HEK293 (cell line): Measurements from ENCODE around the gene MAPK9.

ENCODE experiments used
- GLI4 ChIP-seq: fragments of 450-650 bp; formaldehyde crosslinking; IDR thresholded peaks from 2 replicates; pipeline ENCODE4 v1.5.1; 2016; ENCODE audit warnings: missing biosample characterization, missing genetic modification characterization
- HOXA7 ChIP-seq: sonication (generic); formaldehyde crosslinking; IDR thresholded peaks from 2 replicates; pipeline ENCODE4 v1.8.1; 2022; ENCODE audit warnings: missing genetic modification reagents, borderline replicate concordance
- KLF16 ChIP-seq: fragments of 450-650 bp; formaldehyde crosslinking; IDR thresholded peaks from 2 replicates; pipeline ENCODE4 v1.5.1; 2017; ENCODE audit warnings: missing biosample characterization, missing genetic modification characterization
- SALL2 ChIP-seq: fragments of 450-650 bp; formaldehyde crosslinking; IDR thresholded peaks from 2 replicates; pipeline ENCODE4 v1.5.0; 2017; ENCODE audit warnings: missing biosample characterization, mild to moderate bottlenecking, missing genetic modification characterization, borderline replicate concordance
- ZFP69B ChIP-seq: fragments of 450-650 bp; formaldehyde crosslinking; IDR thresholded peaks from 2 replicates; pipeline ENCODE4 v1.5.1; 2016; ENCODE audit warnings: missing biosample characterization, missing genetic modification characterization
- ZNF121 ChIP-seq: fragments of 450-650 bp; formaldehyde crosslinking; IDR thresholded peaks from 2 replicates; pipeline ENCODE4 v1.5.1; 2016; ENCODE audit warnings: missing biosample characterization, missing genetic modification characterization
- ZNF132 ChIP-seq: fragments of 450-650 bp; formaldehyde crosslinking; IDR thresholded peaks from 2 replicates; pipeline ENCODE4 v1.5.1; 2017; ENCODE audit warnings: missing biosample characterization, missing genetic modification characterization, borderline replicate concordance
- ZNF133 ChIP-seq: fragments of 450-650 bp; formaldehyde crosslinking; IDR thresholded peaks from 2 replicates; pipeline ENCODE4 v1.5.1; 2016; ENCODE audit warnings: missing biosample characterization, missing genetic modification characterization
- ZNF140 ChIP-seq: fragments of 450-650 bp; formaldehyde crosslinking; IDR thresholded peaks from 2 replicates; pipeline ENCODE4 v1.5.1; 2016; ENCODE audit warnings: missing biosample characterization, missing genetic modification characterization
- ZNF146 ChIP-seq: fragments of 450-650 bp; formaldehyde crosslinking; IDR thresholded peaks from 2 replicates; pipeline ENCODE4 v1.5.1; 2016; ENCODE audit warnings: missing biosample characterization, missing genetic modification characterization
- ZNF16 ChIP-seq: fragments of 450-650 bp; formaldehyde crosslinking; IDR thresholded peaks from 2 replicates; pipeline ENCODE4 v1.5.1; 2016; ENCODE audit warnings: low read depth, missing biosample characterization, missing genetic modification characterization
- ZNF202 ChIP-seq: fragments of 450-650 bp; formaldehyde crosslinking; IDR thresholded peaks from 2 replicates; pipeline ENCODE4 v1.5.1; 2016; ENCODE audit warnings: missing biosample characterization, missing genetic modification characterization, borderline replicate concordance
- ZNF221 ChIP-seq: fragments of 450-650 bp; formaldehyde crosslinking; IDR thresholded peaks from 2 replicates; pipeline ENCODE4 v1.5.1; 2017; ENCODE audit warnings: missing biosample characterization, missing genetic modification characterization, borderline replicate concordance
- ZNF266 ChIP-seq: fragments of 450-650 bp; formaldehyde crosslinking; IDR thresholded peaks from 2 replicates; pipeline ENCODE4 v1.5.1; 2016; ENCODE audit warnings: missing biosample characterization, missing genetic modification characterization, low read depth
- ZNF335 ChIP-seq: fragments of 450-650 bp; formaldehyde crosslinking; conservative IDR thresholded peaks from 2 replicates; pipeline ENCODE4 v1.5.1; 2016; ENCODE audit warnings: missing biosample characterization, missing genetic modification characterization
- ZNF394 ChIP-seq: fragments of 450-650 bp; formaldehyde crosslinking; IDR thresholded peaks from 2 replicates; pipeline ENCODE4 v1.5.1; 2016; ENCODE audit warnings: missing biosample characterization, missing genetic modification characterization, mild to moderate bottlenecking, moderate library complexity, borderline replicate concordance
- ZNF529 ChIP-seq: fragments of 450-650 bp; formaldehyde crosslinking; IDR thresholded peaks from 2 replicates; pipeline ENCODE4 v1.5.1; 2017; ENCODE audit warnings: missing genetic modification characterization, missing biosample characterization; ENCODE audit not compliant: insufficient replicate concordance
- ZNF544 ChIP-seq: fragments of 450-650 bp; formaldehyde crosslinking; IDR thresholded peaks from 2 replicates; pipeline ENCODE4 v1.5.0; 2017; ENCODE audit warnings: missing biosample characterization, missing genetic modification characterization
- ZNF791 ChIP-seq: fragments of 450-650 bp; formaldehyde crosslinking; IDR thresholded peaks from 2 replicates; pipeline ENCODE4 v1.5.1; 2016; ENCODE audit warnings: missing biosample characterization, missing genetic modification characterization
- ZSCAN23 ChIP-seq: fragments of 450-650 bp; formaldehyde crosslinking; IDR thresholded peaks from 2 replicates; pipeline ENCODE4 v1.5.1; 2016; ENCODE audit warnings: missing biosample characterization, missing genetic modification characterization
- TF ChIP-seq, protein P1 (sequence below): fragments of 450-650 bp; formaldehyde crosslinking; IDR thresholded peaks from 2 replicates; pipeline ENCODE4 v1.5.1; 2016; ENCODE audit warnings: missing biosample characterization, missing genetic modification characterization
- TF ChIP-seq, protein P2 (sequence below): fragments of 450-650 bp; formaldehyde crosslinking; IDR thresholded peaks from 2 replicates; pipeline ENCODE4 v1.5.0; 2017; ENCODE audit warnings: missing biosample characterization, missing genetic modification characterization, borderline replicate concordance
- TF ChIP-seq, protein P3 (sequence below): fragments of 450-650 bp; IDR thresholded peaks from 2 replicates; pipeline ENCODE4 v1.5.1; 2018; ENCODE audit warnings: missing biosample characterization, missing genetic modification characterization
- TF ChIP-seq, protein P4 (sequence below): fragments of 450-650 bp; IDR thresholded peaks from 2 replicates; pipeline ENCODE4 v1.5.1; 2018; ENCODE audit warnings: missing biosample characterization, mild to moderate bottlenecking, missing genetic modification characterization
- TF ChIP-seq, protein P5 (sequence below): fragments of 450-650 bp; formaldehyde crosslinking; IDR thresholded peaks from 2 replicates; pipeline ENCODE4 v1.5.1; 2017; ENCODE audit warnings: missing biosample characterization, missing genetic modification characterization
- TF ChIP-seq, protein P6 (sequence below): fragments of 450-650 bp; formaldehyde crosslinking; optimal IDR thresholded peaks from 2 replicates; pipeline ENCODE3; 2016; ENCODE audit warnings: missing biosample characterization, mild to moderate bottlenecking, missing genetic modification characterization
- TF ChIP-seq, protein P7 (sequence below): fragments of 450-650 bp; formaldehyde crosslinking; IDR thresholded peaks from 2 replicates; pipeline ENCODE4 v1.5.1; 2016; ENCODE audit warnings: missing biosample characterization, missing genetic modification characterization, low read depth

Gene MAPK9

DNA sequence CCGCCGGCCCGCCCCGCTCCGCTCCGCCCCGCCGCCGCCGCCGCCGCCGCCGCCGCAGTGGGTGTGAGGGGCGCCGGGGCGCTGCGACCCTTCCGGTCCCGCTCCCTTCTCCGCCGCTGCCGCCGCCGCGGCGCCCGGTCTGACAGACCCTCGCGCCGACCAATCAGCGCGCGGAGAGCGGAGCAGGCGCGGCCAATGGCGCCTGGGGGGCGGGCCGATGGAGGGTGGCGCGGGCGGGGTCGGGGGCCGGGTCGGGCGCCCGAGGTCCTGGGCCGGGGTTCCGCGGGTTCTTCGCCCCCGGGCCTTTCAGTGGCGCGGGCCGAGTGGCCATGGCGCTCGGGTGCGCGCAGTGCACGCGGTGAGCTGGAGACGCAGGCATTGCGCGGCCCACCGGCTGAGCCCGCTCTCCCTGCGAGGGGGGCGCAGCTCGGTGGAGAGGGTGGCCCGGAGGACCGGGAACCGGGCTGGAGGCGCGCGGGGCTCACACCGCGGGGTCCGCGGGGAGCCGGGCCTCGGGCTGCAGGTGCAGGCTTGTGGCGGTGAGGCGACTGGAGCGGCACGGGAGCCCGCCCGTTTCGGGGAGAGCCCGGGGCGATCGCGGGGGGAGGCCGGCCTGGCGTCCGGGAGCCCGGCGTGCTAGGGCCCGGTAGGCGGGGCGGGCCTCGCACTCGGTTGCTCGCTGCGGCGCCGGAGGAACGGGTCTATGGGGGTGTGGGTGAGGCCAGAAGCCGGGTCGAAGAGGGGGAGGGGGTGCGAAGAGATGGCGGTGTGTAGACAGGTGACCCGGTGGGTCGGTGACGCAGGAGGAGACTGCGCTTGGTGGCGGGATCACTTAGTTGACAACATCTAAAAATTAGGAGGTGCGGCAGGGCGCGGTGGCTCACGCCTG is at the start of gene MAPK9 (continued):
- TF ChIP-seq ZNF132 (tag by site-specific recombination) (no peak), ZNF133 (no peak), ZNF140 (tag by site-specific recombination) (no peak), ZSCAN23 (tag by site-specific recombination) (no peak), ZFP69B (tag by site-specific recombination) (peak; percentile 40), ZNF529 (tag by site-specific recombination) (no peak), ZNF16 (tag by site-specific recombination) (no peak), ZNF394 (no peak; the same call in 1 of the 2 replicates), ZNF266 (tag by site-specific recombination) (no peak), ZNF544 (tag by site-specific recombination) (no peak), KLF16 (no peak; the same call in 1 of the 2 replicates), ZNF335 (peak; percentile 94), ZNF121 (tag by site-specific recombination) (no peak), ZNF146 (tag by site-specific recombination) (no peak), GLI4 (tag by site-specific recombination) (peak; percentile 34; the same call in 1 of the 2 replicates), HOXA7 (CRISPR knock-in tag) (no peak), ZNF221 (tag by site-specific recombination) (no peak), ZNF791 (tag by site-specific recombination) (no peak; the same call in 1 of the 2 replicates), ZNF202 (tag by site-specific recombination) (no peak), SALL2 (tag by site-specific recombination) (no peak)
- TF ChIP-seq, protein P1, sequence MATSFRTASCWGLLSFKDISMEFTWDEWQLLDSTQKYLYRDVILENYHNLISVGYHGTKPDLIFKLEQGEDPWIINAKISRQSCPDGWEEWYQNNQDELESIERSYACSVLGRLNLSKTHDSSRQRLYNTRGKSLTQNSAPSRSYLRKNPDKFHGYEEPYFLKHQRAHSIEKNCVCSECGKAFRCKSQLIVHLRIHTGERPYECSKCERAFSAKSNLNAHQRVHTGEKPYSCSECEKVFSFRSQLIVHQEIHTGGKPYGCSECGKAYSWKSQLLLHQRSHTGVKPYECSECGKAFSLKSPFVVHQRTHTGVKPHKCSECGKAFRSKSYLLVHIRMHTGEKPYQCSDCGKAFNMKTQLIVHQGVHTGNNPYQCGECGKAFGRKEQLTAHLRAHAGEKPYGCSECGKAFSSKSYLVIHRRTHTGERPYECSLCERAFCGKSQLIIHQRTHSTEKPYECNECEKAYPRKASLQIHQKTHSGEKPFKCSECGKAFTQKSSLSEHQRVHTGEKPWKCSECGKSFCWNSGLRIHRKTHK (tag by site-specific recombination): no peak
- TF ChIP-seq, protein P2, sequence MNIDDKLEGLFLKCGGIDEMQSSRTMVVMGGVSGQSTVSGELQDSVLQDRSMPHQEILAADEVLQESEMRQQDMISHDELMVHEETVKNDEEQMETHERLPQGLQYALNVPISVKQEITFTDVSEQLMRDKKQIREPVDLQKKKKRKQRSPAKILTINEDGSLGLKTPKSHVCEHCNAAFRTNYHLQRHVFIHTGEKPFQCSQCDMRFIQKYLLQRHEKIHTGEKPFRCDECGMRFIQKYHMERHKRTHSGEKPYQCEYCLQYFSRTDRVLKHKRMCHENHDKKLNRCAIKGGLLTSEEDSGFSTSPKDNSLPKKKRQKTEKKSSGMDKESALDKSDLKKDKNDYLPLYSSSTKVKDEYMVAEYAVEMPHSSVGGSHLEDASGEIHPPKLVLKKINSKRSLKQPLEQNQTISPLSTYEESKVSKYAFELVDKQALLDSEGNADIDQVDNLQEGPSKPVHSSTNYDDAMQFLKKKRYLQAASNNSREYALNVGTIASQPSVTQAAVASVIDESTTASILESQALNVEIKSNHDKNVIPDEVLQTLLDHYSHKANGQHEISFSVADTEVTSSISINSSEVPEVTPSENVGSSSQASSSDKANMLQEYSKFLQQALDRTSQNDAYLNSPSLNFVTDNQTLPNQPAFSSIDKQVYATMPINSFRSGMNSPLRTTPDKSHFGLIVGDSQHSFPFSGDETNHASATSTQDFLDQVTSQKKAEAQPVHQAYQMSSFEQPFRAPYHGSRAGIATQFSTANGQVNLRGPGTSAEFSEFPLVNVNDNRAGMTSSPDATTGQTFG (tag by site-specific recombination): no peak
- TF ChIP-seq, protein P3, sequence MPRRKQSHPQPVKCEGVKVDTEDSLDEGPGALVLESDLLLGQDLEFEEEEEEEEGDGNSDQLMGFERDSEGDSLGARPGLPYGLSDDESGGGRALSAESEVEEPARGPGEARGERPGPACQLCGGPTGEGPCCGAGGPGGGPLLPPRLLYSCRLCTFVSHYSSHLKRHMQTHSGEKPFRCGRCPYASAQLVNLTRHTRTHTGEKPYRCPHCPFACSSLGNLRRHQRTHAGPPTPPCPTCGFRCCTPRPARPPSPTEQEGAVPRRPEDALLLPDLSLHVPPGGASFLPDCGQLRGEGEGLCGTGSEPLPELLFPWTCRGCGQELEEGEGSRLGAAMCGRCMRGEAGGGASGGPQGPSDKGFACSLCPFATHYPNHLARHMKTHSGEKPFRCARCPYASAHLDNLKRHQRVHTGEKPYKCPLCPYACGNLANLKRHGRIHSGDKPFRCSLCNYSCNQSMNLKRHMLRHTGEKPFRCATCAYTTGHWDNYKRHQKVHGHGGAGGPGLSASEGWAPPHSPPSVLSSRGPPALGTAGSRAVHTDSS: no peak
- TF ChIP-seq, protein P4, sequence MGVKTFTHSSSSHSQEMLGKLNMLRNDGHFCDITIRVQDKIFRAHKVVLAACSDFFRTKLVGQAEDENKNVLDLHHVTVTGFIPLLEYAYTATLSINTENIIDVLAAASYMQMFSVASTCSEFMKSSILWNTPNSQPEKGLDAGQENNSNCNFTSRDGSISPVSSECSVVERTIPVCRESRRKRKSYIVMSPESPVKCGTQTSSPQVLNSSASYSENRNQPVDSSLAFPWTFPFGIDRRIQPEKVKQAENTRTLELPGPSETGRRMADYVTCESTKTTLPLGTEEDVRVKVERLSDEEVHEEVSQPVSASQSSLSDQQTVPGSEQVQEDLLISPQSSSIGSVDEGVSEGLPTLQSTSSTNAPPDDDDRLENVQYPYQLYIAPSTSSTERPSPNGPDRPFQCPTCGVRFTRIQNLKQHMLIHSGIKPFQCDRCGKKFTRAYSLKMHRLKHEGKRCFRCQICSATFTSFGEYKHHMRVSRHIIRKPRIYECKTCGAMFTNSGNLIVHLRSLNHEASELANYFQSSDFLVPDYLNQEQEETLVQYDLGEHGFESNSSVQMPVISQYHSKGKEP: no peak
- TF ChIP-seq, protein P5, sequence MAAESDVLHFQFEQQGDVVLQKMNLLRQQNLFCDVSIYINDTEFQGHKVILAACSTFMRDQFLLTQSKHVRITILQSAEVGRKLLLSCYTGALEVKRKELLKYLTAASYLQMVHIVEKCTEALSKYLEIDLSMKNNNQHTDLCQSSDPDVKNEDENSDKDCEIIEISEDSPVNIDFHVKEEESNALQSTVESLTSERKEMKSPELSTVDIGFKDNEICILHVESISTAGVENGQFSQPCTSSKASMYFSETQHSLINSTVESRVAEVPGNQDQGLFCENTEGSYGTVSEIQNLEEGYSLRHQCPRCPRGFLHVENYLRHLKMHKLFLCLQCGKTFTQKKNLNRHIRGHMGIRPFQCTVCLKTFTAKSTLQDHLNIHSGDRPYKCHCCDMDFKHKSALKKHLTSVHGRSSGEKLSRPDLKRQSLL (tag by site-specific recombination): no peak
- TF ChIP-seq, protein P6, sequence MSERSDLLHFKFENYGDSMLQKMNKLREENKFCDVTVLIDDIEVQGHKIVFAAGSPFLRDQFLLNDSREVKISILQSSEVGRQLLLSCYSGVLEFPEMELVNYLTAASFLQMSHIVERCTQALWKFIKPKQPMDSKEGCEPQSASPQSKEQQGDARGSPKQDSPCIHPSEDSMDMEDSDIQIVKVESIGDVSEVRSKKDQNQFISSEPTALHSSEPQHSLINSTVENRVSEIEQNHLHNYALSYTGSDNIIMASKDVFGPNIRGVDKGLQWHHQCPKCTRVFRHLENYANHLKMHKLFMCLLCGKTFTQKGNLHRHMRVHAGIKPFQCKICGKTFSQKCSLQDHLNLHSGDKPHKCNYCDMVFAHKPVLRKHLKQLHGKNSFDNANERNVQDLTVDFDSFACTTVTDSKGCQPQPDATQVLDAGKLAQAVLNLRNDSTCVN (tag by site-specific recombination): peak; percentile 89
- TF ChIP-seq, protein P7, sequence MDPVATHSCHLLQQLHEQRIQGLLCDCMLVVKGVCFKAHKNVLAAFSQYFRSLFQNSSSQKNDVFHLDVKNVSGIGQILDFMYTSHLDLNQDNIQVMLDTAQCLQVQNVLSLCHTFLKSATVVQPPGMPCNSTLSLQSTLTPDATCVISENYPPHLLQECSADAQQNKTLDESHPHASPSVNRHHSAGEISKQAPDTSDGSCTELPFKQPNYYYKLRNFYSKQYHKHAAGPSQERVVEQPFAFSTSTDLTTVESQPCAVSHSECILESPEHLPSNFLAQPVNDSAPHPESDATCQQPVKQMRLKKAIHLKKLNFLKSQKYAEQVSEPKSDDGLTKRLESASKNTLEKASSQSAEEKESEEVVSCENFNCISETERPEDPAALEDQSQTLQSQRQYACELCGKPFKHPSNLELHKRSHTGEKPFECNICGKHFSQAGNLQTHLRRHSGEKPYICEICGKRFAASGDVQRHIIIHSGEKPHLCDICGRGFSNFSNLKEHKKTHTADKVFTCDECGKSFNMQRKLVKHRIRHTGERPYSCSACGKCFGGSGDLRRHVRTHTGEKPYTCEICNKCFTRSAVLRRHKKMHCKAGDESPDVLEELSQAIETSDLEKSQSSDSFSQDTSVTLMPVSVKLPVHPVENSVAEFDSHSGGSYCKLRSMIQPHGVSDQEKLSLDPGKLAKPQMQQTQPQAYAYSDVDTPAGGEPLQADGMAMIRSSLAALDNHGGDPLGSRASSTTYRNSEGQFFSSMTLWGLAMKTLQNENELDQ: no peak
